GM12878 (cell line): ENCODE data around the gene NIPA2. TPM values are rescaled to one million over a fixed set of nuclear protein-coding genes. Genes with fewer than 3 reads are reported as not detected.

ENCODE experiments used
- BMI1 ChIP-seq: fragments of 450-650 bp; IDR thresholded peaks from 2 replicates; pipeline ENCODE4 v1.6.1; 2016; ENCODE audit warnings: mild to moderate bottlenecking, moderate library complexity, borderline replicate concordance
- EGR1 ChIP-seq, 2 experiments: IDR thresholded peaks; 1 replicate in 1 of 2; 2 replicates in 1 of 2; pipeline ENCODE4 v1.6.1; 2011 to 2012; ENCODE audit warnings: low read depth in 2 of 2, low read length in 2 of 2, borderline replicate concordance in 1 of 2, mild to moderate bottlenecking in 1 of 2, moderate library complexity in 1 of 2
- ELK1 ChIP-seq: IDR thresholded peaks from 2 replicates; pipeline ENCODE4 v1.6.1; 2012; ENCODE audit warnings: low read depth, low read length, improper control_type of control experiment
- ETV6 ChIP-seq, 2 experiments: fragments of 450-650 bp in 1 of 2; IDR thresholded peaks in 1 of 2; conservative IDR thresholded peaks in 1 of 2; 2 replicates each; pipeline ENCODE4 v1.6.1; 2014; ENCODE audit warnings: antibody characterized with exemption in 1 of 2, borderline replicate concordance in 1 of 2, low read depth in 1 of 2, mild to moderate bottlenecking in 1 of 2, moderate library complexity in 1 of 2
- HDGF ChIP-seq: fragments of 450-650 bp; IDR thresholded peaks from 2 replicates; pipeline ENCODE4 v1.6.1; 2016; ENCODE audit warnings: antibody characterized with exemption
- KDM1A ChIP-seq: fragments of 200-600 bp; sonication (generic); IDR thresholded peaks from 2 replicates; pipeline ENCODE4 v1.6.1; 2016; ENCODE audit warnings: borderline replicate concordance
- MEF2B ChIP-seq: fragments of 450-650 bp; IDR thresholded peaks from 2 replicates; pipeline ENCODE4 v1.6.1; 2018; ENCODE audit warnings: mild to moderate bottlenecking, moderate library complexity; ENCODE audit not compliant: partially characterized antibody, poor library complexity, severe bottlenecking
- NKRF ChIP-seq: fragments of 450-650 bp; conservative IDR thresholded peaks from 2 replicates; pipeline ENCODE4 v1.6.1; 2017; ENCODE audit warnings: mild to moderate bottlenecking, moderate library complexity
- POLR2AphosphoS2 ChIP-seq: IDR thresholded peaks from 2 replicates; pipeline ENCODE4 v1.6.1; 2011; ENCODE audit warnings: low read depth, mild to moderate bottlenecking, low read length, improper control_type of control experiment, moderate library complexity
- POLR2AphosphoS5 ChIP-seq: IDR thresholded peaks from 2 replicates; pipeline ENCODE4 v1.6.1; 2011; ENCODE audit warnings: mild to moderate bottlenecking, low read length, inconsistent platforms
- PRDM15 ChIP-seq: fragments of 450-650 bp; formaldehyde crosslinking; IDR thresholded peaks from 2 replicates; pipeline ENCODE4 v1.4.0; 2020; ENCODE audit warnings: mild to moderate bottlenecking, moderate library complexity
- RCOR1 ChIP-seq: conservative IDR thresholded peaks from 2 replicates; pipeline ENCODE4 v1.6.1; 2012; ENCODE audit warnings: low read depth, low read length, improper control_type of control experiment
- RFX5 ChIP-seq: IDR thresholded peaks from 2 replicates; pipeline ENCODE4 v1.6.1; 2011; ENCODE audit warnings: low read depth, low read length, improper control_type of control experiment
- SIN3A ChIP-seq: IDR thresholded peaks from 2 replicates; pipeline ENCODE4 v1.6.1; 2012; ENCODE audit warnings: low read depth, low read length, improper control_type of control experiment
- SIX5 ChIP-seq: IDR thresholded peaks from 2 replicates; pipeline ENCODE4 v1.6.1; 2011; ENCODE audit warnings: mild to moderate bottlenecking, low read depth, low read length, moderate library complexity; ENCODE audit not compliant: severe bottlenecking
- SMAD5 ChIP-seq: IDR thresholded peaks from 2 replicates; pipeline ENCODE4 v1.6.1; 2016; ENCODE audit warnings: antibody characterized with exemption, low read depth
- TBL1XR1 ChIP-seq: IDR thresholded peaks from 2 replicates; pipeline ENCODE4 v1.6.1; 2012; ENCODE audit warnings: low read depth, low read length, improper control_type of control experiment
- TCF12 ChIP-seq: IDR thresholded peaks from 2 replicates; pipeline ENCODE4 v1.6.1; 2011; ENCODE audit warnings: low read depth, mild to moderate bottlenecking, low read length
- ZBTB33 ChIP-seq: fragments of 450-650 bp; IDR thresholded peaks from 2 replicates; pipeline ENCODE4 v1.6.1; 2017; ENCODE audit warnings: mild to moderate bottlenecking
- ZNF24 ChIP-seq: fragments of 450-650 bp; IDR thresholded peaks from 2 replicates; pipeline ENCODE4 v1.6.1; 2017; ENCODE audit warnings: antibody characterized with exemption, mild to moderate bottlenecking
- ZNF622 ChIP-seq: fragments of 450-650 bp; IDR thresholded peaks from 2 replicates; pipeline ENCODE4 v1.6.1; 2017; ENCODE audit warnings: mild to moderate bottlenecking, inconsistent platforms
- ZZZ3 ChIP-seq: IDR thresholded peaks from 2 replicates; pipeline ENCODE4 v1.6.1; 2011; ENCODE audit warnings: low read depth; ENCODE audit not compliant: control insufficient read depth, insufficient read length
- polyA plus RNA-seq, 11 experiments: library from polyadenylated mRNA; depleted of rRNA in 4 of 11; unstranded in 6 of 11; stranded (reverse) in 5 of 11; fragments of >200 nt; fragmentation: Nextera tagmentation in 4 of 11; fragmentation: Illumina TruSeq in 1 of 11; extraction: Ambion mirVana in 4 of 11; extraction: Trizol in 1 of 11; gene quantifications; 1 replicate in 1 of 11; 2 replicates in 10 of 11; pipeline versions ENCODE4 v1.2.1 to v1.2.3, GENCODE V29; 2011 to 2016; ENCODE audit warnings: inconsistent platforms in 2 of 11, missing spikeins in 2 of 11, low read depth in 1 of 11
- total RNA-seq, 4 experiments: library from RNA; depleted of rRNA in 3 of 4; stranded (reverse); fragments of >200 nt in 3 of 4; fragmentation: Illumina TruSeq in 1 of 4; extraction: Trizol in 1 of 4; gene quantifications; 2 replicates each; pipeline versions ENCODE4 v1.2.1 to v1.2.3, GENCODE V29; 2013 to 2021

Gene NIPA2
- total and polyA plus RNA-seq, 10 of the 15 experiments (the other 5 are each of a cell fraction or from before 2014, with no cell fraction given): 24.4 to 159 (median 96.5) TPM

- TF ChIP-seq ZBTB33 (no peak), ZNF622 (no peak), EGR1 (IDR thresholded peaks at IDR 0.05; ENCODE audit: borderline replicate concordance in 1 of 2, low read depth in 2 of 2, low read length in 2 of 2) (no peak), KDM1A (no peak), RFX5 (no peak), HDGF (no peak), MEF2B (peak; percentile 77), POLR2AphosphoS2 (no peak), ELK1 (no peak), SMAD5 (no peak), SIX5 (no peak), TCF12 (no peak), SIN3A (no peak), RCOR1 (no peak), POLR2AphosphoS5 (no peak), ETV6 (conservative IDR thresholded peaks at IDR 0.05 in 1 of 2, IDR thresholded peaks at IDR 0.05 in 1 of 2; ENCODE audit: borderline replicate concordance in 1 of 2, low read depth in 1 of 2) (peak in 1 of 2 experiments; percentile 13; a peak in 1 of 4 replicates), TBL1XR1 (peak; percentile 30; the same call in 1 of the 2 replicates), ZNF24 (peak; percentile 84), NKRF (no peak), ZZZ3 (no peak), PRDM15 (CRISPR knock-in tag) (no peak), BMI1 (no peak)
Observed at GRCh38 chr15:22810033-22810852, 28.2 kb upstream of the NIPA2 start (continued).
